Thoracic aorta (tissue), 2 donors: ENCODE measurements around the gene HOTAIR. TPM values are rescaled to one million over a fixed set of nuclear protein-coding genes. Genes with fewer than 3 reads are reported as not detected.

Experiments
- ATAC-seq: fragments of 150-250 bp; one replicate; pipeline ENCODE4 v1.8.0; 2017; ENCODE audit warnings: low read depth; ENCODE audit not compliant: insufficient number of reproducible peaks, low FRiP score
- DNase-seq: peaks from one replicate; pipeline ENCODE4 v3.0.0-alpha.2; 2020; ENCODE audit warnings: low spot score
- H3K27ac ChIP-seq, 2 donors: fragments of 200-600 bp; sonication (generic); 1 replicate in 1 of 2; 2 replicates in 1 of 2; pipeline ENCODE4 v1.5.1; 2016; ENCODE audit warnings: mild to moderate bottlenecking in 2 of 2, moderate library complexity in 2 of 2
- H3K27me3 ChIP-seq: fragments of 200-600 bp; sonication (generic); replicated peaks from 2 replicates; pipeline ENCODE4 v1.6.0; 2016; ENCODE audit warnings: mild to moderate bottlenecking; ENCODE audit not compliant: insufficient read depth
- H3K36me3 ChIP-seq: fragments of 200-600 bp; sonication (generic); one replicate; pipeline ENCODE4 v1.5.1; 2016
- H3K4me1 ChIP-seq, 2 donors: fragments of 200-600 bp; sonication (generic); 1 replicate in 1 of 2; 2 replicates in 1 of 2; pipeline versions ENCODE4 v1.5.1 to v1.6.0; 2016; ENCODE audit warnings: low read depth in 2 of 2, mild to moderate bottlenecking in 1 of 2; ENCODE audit not compliant: control insufficient read depth in 1 of 2
- H3K4me3 ChIP-seq: fragments of 200-600 bp; sonication (generic); 2 replicates; pipeline ENCODE4 v1.5.1; 2016; ENCODE audit warnings: mild to moderate bottlenecking
- H3K9me3 ChIP-seq: fragments of 200-600 bp; sonication (generic); 2 replicates; pipeline ENCODE4 v1.5.1; 2016
- total RNA-seq, 2 donors: library from RNA; depleted of rRNA; stranded (reverse); fragments of >200 nt; gene quantifications; one replicate each; pipeline versions ENCODE4 v1.1.0 to v1.2.3, GENCODE V29; 2016
- TF ChIP-seq, protein P1 (sequence below): fragments of 200-600 bp; sonication (generic); IDR thresholded peaks from one replicate; pipeline ENCODE4 v1.5.1; 2019; ENCODE audit warnings: antibody characterized with exemption

HOTAIR gene
- total RNA-seq, 2 donors from 2014 or later: not detected

DNA sequence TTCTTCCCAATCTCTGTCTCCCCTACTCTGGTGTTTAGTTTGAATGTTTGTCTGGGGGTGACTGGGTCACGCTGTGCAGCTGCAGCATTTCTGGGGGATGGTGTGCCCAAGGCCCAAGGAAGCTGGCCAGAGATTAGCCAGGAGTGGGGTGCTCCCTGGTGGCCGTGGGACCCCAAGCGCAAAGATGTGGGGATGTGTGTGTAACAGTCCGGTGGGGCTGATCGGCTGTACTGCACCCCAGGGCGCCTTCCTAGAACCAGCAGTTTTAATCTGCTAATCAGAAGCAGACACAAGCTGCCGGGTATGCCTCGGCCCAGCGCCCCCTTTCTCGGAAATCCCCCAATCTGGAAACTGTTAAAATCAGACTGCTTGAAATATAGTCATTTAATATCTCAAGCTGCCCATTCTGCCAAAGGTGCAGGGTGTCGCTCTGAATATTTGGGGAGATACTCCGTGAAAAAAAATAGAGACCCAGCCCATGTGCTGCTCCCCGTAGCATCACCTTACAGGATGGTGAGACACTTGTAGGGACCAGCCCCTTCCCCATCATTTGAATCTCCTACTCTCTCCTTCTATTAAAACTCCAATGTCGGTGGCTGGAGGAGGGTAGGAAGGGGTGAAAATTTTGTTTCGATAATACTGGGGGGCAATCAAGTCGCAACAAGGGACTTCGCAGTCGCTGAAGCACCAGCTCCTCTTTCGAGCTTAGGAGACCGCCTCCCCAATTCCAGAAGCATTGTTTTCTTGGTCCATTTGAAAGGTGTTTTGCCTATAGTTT is 29.5 kb upstream of the HOTAIR start:
- TF ChIP-seq, protein P1, sequence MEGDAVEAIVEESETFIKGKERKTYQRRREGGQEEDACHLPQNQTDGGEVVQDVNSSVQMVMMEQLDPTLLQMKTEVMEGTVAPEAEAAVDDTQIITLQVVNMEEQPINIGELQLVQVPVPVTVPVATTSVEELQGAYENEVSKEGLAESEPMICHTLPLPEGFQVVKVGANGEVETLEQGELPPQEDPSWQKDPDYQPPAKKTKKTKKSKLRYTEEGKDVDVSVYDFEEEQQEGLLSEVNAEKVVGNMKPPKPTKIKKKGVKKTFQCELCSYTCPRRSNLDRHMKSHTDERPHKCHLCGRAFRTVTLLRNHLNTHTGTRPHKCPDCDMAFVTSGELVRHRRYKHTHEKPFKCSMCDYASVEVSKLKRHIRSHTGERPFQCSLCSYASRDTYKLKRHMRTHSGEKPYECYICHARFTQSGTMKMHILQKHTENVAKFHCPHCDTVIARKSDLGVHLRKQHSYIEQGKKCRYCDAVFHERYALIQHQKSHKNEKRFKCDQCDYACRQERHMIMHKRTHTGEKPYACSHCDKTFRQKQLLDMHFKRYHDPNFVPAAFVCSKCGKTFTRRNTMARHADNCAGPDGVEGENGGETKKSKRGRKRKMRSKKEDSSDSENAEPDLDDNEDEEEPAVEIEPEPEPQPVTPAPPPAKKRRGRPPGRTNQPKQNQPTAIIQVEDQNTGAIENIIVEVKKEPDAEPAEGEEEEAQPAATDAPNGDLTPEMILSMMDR: no peak
- Histone ChIP-seq H3K9me3 (no peaks in the 10 kb centered on the region), H3K27ac (no peak overlapping the region), H3K36me3 (no peaks in the 10 kb centered on the region), H3K27me3 (peaks cover 25% of the 10 kb centered on the region), H3K4me1 (peaks cover 12 to 24% of the 10 kb centered on the region in 2 donors), H3K4me3 (no peak overlapping the region)
- ATAC-seq (no peak), DNase-seq (no peak)

DNA sequence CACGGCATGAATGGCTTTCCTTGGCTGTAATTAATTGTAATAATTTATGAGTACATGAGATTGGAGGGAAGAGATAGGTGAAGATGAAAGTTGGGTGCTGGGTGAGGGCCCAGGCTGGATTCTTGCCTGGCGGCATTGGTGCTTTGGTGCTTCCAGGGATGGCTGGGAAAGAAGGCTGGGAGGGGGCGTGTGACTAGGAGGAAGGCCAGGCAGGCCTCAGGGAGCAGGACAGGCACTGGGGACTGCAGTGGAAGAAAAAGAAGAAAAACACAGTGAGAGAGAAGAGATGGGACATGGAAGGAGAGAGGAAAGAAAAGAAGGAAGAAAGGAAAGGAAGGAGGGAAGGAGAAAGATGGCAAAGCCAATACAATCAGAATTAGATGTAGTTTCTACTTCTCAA is 28.9 kb upstream of the HOTAIR start:
- peaks cover 12 to 23% of the 10 kb centered on the region in 2 donors for H3K4me1 ChIP-seq
- H3K36me3 ChIP-seq: no peaks in the 10 kb centered on the region
- no peak overlapping the region for H3K4me3 ChIP-seq
- DNase-seq (no peak), ATAC-seq (no peak)
- TF ChIP-seq, protein P1: no peak
- no peaks in the 10 kb centered on the region for H3K9me3 ChIP-seq
- peaks cover 25% of the 10 kb centered on the region for H3K27me3 ChIP-seq
- no peak overlapping the region for H3K27ac ChIP-seq

GRCh38 chr12:54002915-54003389 is 28.2 kb upstream of the HOTAIR start:
- Histone ChIP-seq H3K4me3 (no peak overlapping the region), H3K27me3 (peaks cover 25% of the 10 kb centered on the region)
- ATAC-seq: no peak

DNA sequence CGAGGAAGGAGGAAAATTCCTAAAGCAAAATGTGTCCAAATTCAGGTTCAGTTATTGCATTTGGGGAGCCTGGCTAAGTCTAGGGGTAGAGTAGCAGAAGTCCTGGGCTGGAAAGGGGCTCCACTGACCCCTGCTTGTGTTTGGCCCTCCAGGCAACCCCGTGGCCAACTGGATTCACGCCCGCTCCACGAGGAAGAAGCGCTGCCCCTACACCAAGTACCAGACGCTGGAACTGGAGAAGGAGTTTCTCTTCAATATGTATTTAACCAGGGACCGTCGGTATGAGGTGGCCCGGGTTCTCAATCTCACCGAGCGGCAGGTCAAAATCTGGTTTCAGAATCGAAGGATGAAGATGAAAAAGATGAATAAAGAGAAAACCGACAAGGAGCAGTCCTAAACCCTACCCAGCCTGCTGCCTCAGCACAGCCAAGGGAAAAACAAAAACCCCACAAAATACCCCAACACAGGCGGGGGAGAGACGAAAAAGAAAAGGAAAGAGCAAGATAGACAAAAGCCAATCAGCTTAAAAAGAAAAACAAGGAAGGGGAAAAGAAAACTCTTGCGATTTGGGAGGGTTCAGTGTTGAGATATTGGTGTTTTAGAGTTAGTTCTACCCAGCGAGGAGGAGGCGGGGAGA is 27.6 kb upstream of the HOTAIR start:
- H3K9me3 ChIP-seq: no peaks in the 10 kb centered on the region
- peaks cover 12 to 23% of the 10 kb centered on the region in 2 donors for H3K4me1 ChIP-seq
- ATAC-seq (no peak), DNase-seq (no peak)
- peaks cover 25% of the 10 kb centered on the region for H3K27me3 ChIP-seq
- H3K27ac ChIP-seq: no peak overlapping the region
- H3K4me3 ChIP-seq: no peak overlapping the region
- TF ChIP-seq, protein P1: no peak
- H3K36me3 ChIP-seq: no peaks in the 10 kb centered on the region

More at GRCh38 chr12:54002915-54003389, 28.2 kb upstream of the HOTAIR start:
- TF ChIP-seq, protein P1: no peak
- no peaks in the 10 kb centered on the region for H3K36me3 ChIP-seq
- no peak overlapping the region for H3K27ac ChIP-seq
- no peak for DNase-seq
- H3K4me1 ChIP-seq: peaks cover 12 to 23% of the 10 kb centered on the region in 2 donors
- H3K9me3 ChIP-seq: no peaks in the 10 kb centered on the region
